Stimulated activated CD8-positive, alpha-beta memory T cell treated with anti-CD3 and anti-CD28 coated beads, Interleukin-15, amount 100 ng/mL, for 24 hours (primary cell): ENCODE results near the gene SIPA1L3.
"Not testable (repeated sequence)": the region's sequence is repeated elsewhere in the genome, so short reads cannot be mapped to it uniquely, and the experiment has no call there.

ENCODE experiments used
- DNase-seq: peaks from one replicate; pipeline ENCODE4 v3.0.0-alpha.2; 2020; ENCODE audit warnings: low read depth

The SIPA1L3 gene

DNA sequence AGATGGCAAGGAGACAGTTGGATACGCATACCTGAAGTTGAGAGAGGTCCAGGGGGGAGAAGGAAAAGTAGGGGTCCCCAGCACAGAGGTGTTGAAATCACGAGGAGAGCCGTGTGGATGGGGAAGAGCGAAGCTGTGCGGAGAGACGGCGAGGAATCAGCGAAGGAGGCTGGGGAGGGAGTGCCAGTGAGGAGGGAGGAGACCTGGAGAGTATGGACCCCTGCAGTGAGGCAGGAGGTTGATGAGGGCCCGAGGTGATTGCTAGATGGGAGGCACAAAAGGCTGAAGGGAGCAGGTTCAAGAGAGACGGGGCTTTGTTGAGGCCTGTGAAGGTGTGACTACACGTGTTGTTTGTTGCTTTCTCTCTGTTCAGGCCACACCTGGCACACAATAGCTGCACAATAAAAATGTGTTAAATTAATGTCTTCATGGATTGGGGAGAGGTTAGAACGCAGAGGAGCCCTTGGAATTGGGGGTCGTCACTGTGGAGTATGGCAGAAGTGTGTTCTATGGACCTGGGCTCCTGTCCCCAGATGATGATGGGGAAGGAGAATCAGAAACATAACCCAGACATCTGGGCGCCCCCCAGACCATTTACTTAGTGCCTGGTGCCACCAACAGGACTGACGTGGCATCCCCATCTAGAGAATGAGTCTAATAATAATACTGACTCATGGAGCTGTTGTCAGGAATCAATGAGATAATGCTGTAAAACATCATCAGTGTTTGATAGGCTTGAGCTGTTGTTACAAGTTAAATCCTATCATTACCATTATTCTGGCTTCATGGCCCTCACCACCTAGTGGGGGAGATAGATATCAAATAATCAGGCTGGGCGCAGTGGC lies 137.5 kb downstream of the SIPA1L3 start:
- no peak for DNase-seq

DNA sequence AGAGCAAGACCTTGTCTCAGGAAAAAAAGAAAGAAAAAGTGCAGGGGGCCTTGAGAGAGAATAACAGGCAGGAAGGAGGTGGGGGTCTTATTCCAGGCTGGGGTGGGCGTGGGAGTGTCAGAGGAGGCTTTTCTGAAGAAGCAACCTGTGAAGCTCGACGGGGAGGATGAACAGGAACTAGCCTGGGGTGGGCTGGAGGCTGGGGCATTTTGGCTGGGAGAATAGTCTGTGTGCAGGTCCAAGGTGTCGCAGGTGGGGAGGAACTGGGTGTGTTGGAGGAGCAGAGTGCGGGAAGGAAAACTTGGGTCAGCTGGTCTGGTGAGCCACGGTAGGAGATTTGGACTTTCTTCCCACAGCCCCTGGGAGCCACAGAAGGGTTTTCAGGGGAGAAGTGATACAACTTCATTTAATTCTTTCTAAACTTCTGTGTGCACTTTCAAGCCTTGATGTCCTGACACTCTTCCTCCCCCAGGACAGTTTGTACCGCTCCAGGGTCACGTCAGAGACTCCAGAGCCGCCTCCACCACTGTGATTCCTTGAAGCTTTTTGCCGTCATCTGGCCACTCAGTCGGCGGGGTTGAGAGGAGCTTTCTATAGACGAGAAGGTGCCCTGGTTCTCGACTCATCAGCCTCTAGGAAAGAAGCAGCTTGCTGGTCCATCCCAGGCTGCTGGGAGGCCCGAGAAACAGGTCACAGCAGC lies 138.7 kb downstream of the SIPA1L3 start:
- no peak for DNase-seq

DNA sequence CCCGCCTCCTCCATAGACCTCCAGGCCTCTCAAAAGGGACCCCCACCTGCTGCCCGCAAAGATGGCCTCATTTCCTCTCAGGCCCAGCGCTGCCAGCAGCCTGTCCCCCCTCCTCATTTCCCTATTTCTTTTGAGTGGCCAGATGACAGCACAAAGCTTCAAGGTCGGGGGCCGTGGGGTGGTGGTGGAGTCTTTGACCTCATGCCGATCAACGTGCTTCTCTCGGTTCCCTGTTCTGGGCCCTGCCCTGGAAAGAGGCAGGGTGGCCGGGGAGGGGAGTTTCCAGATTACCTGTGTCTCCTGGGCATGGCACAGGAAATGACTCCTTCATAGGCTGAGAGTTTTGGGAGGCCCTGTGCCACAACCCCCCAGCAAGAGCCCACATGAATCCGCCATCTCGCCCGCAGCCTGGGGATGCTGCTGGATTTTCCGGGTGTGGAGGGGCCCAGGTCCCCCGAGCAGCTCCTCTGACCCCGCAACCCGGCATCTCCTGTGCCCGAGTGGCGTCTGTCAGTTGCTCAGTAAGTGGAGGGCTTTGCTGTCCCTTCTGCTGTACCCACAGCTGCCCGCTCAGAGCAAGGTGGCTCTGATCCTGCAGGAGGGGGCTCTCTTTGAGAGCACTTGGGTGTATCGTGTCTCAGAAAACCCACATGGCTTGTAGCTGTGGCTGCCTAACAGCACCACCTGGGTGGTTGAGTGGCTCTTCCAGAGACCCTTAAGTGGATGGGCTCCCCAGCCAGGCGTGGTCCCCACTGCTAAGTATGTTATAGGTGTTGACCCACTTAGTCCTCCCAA lies 139.4 kb downstream of the SIPA1L3 start:
- no peak for DNase-seq

- DNase-seq = no peak
Measured at GRCh38 chr19:38047049-38047438, 140.0 kb downstream of the SIPA1L3 start.

DNA sequence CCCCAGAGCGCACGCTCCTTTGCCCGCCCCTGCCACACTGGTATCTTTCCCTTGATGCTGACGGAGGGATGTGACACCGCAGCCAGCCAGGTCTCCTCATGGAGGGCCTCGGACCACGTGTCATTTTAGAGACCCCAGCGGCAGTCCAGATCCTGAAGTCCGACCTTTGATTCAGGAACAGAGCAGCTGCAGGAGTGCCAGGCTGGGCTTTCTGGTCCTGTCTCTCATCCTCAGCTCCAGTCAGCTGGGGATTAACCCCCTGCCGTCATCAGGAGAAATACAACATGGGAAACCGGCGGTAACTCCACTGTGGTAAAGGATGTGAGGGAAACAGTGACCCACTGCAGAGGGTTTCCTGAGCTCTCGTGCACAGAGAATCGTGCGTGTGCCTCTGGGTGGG lies 140.6 kb downstream of the SIPA1L3 start:
- DNase-seq = no peak

DNA sequence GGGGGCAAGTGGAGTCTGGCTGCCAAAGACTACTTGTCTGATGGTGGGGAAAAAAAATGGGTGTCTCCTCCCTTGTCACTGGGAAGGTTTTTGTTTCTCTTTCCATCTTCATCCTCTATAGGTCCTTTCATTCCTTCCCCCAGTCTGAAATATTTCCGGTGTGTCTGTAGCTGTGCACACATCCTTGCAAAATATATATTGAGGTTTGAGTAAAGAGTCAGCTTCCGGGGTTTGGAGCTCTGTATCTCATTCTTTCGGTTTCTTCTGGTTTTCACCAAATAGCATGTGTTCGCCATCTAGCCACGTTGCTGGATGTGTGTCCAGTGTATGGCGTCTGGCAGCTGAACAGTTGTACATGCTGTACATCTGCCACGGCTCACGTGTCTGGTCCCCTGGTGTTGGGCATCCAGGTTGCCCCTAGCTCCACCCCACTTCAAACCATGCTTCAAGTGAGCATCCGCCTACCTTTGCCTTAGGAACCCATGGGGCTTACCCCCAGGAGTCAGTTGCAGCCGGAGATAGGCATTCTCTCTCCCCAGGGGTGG lies 142.2 kb downstream of the SIPA1L3 start:
- DNase-seq = no peak

GRCh38 chr19:38055010-38055409 lies 148.0 kb downstream of the SIPA1L3 start:
- no peak for DNase-seq

DNA sequence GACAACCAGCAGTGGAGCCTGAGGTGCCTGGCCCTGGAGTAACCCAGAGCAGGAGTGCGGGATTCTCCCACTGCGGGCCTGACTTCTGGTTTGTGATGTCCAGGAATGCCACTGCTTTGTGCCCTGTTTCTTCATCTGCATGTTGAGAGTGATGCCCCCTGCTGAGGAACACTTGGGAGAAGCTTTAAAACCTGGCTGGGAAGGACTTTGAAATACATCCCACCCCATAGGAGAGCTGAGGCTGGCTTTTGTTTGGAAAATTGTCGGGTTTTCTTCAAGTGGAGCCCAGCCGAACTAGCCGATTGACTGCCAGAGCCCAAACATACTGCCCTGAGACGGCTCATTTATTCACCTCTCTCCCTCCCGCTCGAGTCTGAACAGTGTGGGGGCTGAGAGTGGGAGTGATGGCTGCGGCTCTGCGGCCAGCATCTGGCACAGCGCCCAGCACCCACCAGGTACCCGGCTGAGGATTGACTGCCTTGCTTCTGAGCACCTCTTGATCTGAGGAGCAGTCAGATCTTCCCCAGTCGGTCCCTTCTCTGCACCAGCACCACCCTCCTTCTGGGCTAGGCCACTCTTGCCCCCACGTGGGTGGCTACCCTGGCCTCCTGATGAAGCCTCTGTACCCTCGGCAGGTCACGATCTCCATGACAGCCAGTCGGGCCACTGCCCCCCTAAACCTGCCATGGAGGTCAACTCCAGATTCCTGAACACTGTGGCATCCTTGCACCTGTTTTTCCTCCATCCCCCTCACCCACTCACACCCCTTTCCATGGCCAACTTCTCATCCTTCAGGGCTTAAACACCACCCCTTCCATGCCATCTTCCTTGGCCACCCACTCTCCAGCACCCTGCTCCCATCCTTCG lies 148.9 kb downstream of the SIPA1L3 start:
- DNase-seq = no peak

- no peak for DNase-seq
Measured at GRCh38 chr19:38056646-38057045, 149.6 kb downstream of the SIPA1L3 start.

DNA sequence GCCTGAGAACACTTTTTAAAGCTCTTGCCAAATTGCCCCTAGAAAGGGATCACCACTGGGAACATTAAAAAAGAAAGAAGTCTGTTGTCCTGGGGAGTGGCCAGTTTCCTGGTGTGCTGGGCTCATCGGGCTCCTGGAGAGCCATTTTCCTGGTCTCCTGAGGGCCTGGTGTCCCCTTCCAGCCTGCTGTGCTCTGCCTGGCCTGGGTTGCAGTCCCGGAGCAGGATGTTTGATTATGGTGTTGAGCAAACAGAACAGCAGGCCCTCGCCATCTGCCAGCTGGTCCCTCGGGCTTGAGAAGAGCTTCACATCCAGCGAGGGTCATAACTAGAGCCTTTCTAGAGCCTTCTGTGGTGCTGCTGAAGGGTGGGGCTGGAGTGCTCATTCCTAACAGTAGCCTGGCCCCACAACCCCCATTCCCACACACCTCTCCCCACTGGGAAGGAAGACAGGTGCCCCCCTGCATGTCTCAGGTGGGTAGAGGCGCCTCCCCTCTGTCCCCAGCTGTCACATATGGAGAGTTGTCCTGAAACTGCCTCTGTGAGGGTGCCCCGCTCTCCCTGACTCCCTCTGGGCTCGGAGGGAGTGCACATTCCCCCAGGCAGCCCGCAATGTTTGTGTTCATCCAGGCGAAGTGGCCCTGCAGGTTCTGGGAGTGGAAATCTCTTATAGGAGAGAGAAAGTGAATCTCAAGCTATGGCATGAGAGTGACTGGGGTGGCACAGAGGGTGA lies 151.1 kb downstream of the SIPA1L3 start:
- DNase-seq = no peak

- DNase-seq = no peak
Measured at GRCh38 chr19:38059897-38060296, 152.9 kb downstream of the SIPA1L3 start.

GRCh38 chr19:38060331-38060730 lies 153.3 kb downstream of the SIPA1L3 start:
- no peak for DNase-seq

DNA sequence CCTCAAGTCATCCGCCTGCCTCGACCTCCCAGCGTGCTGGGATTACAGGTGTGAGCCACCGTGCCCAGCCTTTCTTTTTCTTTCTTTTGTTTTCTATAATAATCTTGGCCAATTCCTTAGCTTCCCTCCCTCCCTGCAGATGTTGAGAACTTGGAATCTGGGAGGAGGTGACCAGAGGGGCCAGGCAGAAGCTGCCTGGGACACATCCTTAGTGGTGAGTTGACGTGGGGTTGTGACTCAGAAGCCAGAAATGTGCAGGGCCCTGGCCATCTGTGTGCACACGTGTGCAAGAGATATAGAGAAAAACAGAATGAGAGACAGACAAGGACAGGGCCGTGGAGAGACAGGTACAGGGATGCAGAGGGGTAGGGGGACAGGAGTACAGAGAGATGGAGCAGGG lies 154.3 kb downstream of the SIPA1L3 start:
- DNase-seq = no peak

GRCh38 chr19:38062959-38063761 lies 156.2 kb downstream of the SIPA1L3 start:
- no peak for DNase-seq

DNA sequence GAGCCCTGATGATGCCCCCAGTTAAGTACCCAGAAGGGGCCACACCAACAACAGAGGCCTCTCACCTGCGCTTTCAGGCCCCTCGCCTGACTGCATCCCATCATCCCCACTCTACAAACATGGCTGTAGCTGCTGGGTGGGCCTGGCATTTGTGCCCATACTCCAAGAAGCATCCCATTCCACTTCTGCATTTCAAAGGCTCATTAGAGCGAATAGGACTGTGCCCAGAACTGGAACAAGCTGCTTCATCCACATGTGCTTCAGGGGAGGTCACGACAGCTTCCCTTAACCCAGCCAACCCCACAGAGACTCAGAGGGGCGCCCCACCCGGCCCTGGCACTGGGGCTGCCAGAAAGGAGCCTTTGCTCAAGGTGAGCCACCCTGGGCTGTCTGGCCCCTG lies 156.9 kb downstream of the SIPA1L3 start:
- no peak for DNase-seq

DNA sequence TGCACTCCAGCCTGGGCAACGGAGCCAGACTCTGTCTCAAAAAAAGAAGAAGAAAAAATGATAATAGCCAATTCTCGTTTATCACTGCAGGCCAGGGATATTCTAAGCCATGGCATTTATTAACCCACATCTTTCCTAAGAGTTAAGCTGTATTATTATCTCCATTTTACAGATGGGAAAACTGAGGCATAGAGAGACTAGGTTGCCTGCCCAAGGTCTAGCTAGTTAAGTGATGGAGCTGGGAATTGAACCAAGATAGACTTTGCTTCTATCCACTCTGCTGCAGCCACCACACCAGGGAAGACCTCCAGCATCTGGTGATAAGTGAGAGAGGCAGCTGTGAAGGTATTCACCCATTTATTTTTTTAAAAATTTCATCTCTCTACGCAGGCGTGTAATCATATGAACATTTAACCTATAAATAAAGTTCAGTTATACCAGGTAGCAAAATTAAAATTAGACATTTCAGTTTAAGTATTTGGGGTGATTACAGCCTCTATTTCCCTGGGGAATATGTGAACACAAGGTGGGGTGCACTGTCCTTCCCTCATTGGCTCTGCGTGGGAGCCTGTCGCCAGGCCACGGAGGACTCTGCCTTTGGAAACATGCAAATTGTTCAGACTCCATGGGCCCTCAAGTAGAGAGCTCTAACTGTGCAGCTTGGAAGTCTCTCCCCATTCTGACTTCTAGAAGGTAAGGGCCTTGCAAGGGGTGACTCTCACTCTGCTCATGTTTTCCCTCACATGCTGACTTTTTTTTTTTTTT lies 157.8 kb downstream of the SIPA1L3 start:
- DNase-seq = no peak

DNA sequence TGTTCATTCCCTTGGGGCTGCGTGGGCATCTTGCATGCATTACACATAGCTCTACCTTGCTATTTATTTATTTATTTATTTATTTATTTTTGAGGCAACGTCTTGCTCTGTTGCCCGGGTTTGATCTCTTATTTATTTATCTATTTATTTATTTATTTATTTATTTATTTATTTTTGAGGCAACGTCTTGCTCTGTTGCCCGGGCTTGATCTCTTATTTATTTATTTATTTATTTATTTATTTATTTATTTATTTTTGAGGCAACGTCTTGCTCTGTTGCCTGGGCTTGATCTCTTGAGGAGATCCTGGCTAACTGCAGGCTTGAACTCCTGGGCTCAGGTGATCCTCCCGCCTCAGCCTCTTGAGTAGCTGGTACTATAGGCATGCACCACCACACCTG lies 158.8 kb downstream of the SIPA1L3 start:
- DNase-seq = not testable (repeated sequence)

DNA sequence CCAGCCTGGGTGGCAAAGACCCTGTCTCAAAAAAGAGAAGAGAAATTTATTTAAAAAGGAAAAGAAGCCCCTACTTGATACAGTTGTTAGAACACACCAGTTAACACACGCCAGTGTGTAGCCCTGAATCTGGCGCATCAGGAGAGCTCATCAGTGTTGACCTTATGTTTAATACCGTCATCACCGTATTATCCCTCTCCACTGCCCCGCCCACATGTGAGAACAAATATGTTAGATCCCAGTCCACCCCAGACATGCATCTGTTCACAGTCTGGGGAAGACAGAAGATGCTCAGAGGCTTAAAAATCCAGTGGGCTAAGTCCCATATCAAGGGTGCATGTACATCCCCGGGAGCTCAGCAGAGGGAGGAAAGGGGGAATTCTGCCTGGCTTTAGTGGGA lies 161.8 kb downstream of the SIPA1L3 start:
- DNase-seq = no peak

DNA sequence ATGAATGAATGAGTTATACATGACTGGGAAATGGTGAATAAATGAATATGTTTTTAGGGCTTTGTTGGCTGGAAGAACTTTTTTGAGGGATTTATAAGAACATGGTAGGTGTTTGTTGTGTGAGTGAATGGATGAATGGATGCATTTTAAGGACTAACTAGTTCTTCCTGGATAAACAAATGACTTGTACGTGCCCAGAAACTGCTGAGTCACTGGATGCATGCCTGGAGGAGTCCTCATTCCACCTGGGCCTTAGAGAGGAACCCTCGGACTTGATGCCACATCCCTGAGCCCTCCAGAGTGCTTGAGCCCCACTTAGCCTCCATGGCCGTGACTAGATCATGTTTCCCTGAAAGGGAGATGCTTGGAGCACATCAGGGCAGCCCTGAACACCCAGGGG lies 163.6 kb downstream of the SIPA1L3 start:
- DNase-seq = no peak
